ENCODE measurements around the gene MND1.

- TF ChIP-seq CTCF (conservative IDR thresholded peaks at IDR 0.05; ENCODE audit: low read length): no peak
- TF ChIP-seq EZH2phosphoT487 (IDR thresholded peaks at IDR 0.05; ENCODE audit: borderline replicate concordance, low read depth, low read length): no peak
These were observed 19.6 kb downstream of the MND1 start for GRCh38 chr4:153364061-153364460.

All from OCI-LY7 (cell line).